ENCODE results near the gene EFCAB6.
A peak's percentile ranks its signal among the peaks of the same experiment; 100 is the strongest.

Gene EFCAB6

DNA sequence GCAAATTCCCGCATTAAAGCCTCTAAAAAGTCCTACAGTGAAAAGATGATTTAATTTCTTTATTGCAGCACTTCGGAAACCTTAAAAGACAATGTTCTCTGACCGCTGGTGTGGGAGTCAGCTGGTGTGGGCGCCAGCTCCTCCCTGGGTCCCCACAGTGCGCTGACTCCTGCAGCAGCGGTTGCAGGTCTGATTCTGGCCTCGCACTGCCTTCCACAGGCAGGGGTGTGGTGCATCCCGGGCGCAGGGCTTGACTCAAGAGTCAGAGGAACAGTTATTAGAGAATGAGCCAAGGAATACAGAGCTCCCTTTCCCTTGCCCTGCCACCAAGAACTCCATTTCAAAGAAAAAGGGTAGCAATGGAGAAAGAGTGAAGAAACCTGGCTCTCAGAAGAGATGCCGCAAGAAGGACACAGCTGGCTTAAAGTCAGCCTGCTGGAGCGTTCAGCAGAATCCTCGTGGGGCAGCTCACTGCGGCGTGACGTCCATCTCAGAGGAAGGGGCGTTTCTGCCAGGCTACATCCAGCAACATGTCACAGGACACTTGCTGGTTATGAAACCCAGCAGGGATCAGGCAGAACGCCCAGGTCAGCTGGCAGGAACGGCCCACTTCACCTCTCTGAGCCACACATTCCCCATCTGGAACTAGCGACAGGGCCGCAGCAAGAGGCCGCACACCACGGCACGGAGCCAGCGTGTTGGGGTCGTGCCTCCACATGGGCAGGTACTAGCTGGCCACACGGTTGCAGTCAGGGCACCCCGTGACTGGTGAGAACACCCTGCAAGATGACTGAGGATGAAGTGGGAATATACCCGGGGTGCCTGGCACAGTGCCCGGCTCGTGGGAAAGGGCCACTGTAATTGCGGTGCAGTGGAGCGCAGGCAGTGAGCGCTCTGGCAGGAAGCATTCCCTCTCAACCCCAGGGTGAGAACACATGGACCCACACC, 18.1 kb upstream of the EFCAB6 start:
- no peak for DNase-seq (ENCODE audit: low read depth)
- TF ChIP-seq, protein P1, sequence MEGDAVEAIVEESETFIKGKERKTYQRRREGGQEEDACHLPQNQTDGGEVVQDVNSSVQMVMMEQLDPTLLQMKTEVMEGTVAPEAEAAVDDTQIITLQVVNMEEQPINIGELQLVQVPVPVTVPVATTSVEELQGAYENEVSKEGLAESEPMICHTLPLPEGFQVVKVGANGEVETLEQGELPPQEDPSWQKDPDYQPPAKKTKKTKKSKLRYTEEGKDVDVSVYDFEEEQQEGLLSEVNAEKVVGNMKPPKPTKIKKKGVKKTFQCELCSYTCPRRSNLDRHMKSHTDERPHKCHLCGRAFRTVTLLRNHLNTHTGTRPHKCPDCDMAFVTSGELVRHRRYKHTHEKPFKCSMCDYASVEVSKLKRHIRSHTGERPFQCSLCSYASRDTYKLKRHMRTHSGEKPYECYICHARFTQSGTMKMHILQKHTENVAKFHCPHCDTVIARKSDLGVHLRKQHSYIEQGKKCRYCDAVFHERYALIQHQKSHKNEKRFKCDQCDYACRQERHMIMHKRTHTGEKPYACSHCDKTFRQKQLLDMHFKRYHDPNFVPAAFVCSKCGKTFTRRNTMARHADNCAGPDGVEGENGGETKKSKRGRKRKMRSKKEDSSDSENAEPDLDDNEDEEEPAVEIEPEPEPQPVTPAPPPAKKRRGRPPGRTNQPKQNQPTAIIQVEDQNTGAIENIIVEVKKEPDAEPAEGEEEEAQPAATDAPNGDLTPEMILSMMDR (conservative IDR thresholded peaks at IDR 0.05; ENCODE audit: low read depth, low read length), result no peak
- no peak overlapping the region for H3K4me3 ChIP-seq (ENCODE audit: low read length)

GRCh38 chr22:43828998-43829782, 17.1 kb upstream of the EFCAB6 start:
- H3K4me3 ChIP-seq (ENCODE audit: low read length), result no peak overlapping the region
- DNase-seq (ENCODE audit: low read depth), result no peak
- TF ChIP-seq, protein P1 (conservative IDR thresholded peaks at IDR 0.05; ENCODE audit: low read depth, low read length), result no peak

- no peak overlapping the region for H3K4me3 ChIP-seq (ENCODE audit: low read length)
- TF ChIP-seq, protein P1 (conservative IDR thresholded peaks at IDR 0.05; ENCODE audit: low read depth, low read length), result no peak
- DNase-seq (ENCODE audit: low read depth), result no peak
These were observed 16.6 kb upstream of the EFCAB6 start for GRCh38 chr22:43828725-43828997.

DNA sequence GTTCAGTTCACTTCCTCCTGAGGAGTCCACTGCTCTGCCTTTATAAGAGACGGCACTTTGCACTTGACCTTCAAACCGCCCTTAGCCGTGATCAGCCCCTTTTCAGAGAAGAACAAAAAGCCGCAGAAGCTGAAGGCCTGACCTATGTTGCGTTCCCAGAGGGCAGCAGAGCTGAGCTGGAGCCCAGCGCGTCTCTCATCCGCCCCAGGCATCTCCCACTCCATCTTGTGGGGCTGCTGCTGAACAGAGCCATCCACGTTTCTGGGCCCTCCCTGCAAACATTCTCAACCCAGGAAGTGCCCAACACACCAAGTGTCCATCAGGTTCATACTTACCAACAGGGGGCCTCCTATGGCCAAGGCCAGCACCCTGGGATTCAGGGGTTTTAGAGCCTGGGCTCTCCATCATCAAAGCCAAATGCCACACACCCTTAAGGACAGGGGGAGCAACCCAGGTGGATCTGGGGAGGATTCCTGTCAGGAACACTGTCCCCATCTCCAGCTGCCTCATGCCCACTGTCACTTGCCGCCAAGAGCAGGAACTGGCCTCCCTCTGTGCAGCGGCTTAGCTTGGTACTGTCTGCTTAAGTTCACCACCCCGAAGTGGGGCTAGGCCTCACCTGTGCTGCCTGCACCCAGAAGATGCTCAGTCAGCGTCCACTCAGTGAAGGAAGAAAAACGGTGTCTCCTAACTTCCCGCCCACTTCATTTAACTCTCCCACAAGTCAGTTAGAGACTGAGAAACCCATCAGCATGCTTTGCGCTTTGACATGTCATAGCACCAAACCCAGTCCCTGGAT, 16.0 kb upstream of the EFCAB6 start:
- TF ChIP-seq, protein P1 (conservative IDR thresholded peaks at IDR 0.05; ENCODE audit: low read depth, low read length), result peak; percentile 23
- DNase-seq (ENCODE audit: low read depth), result no peak

GRCh38 chr22:43827003-43827735, 15.1 kb upstream of the EFCAB6 start:
- TF ChIP-seq, protein P1 (conservative IDR thresholded peaks at IDR 0.05; ENCODE audit: low read depth, low read length), result no peak
- no peak overlapping the region for H3K4me3 ChIP-seq (ENCODE audit: low read length)
- DNase-seq (ENCODE audit: low read depth), result no peak

More for the DNA sequence above, 16.0 kb upstream of the EFCAB6 start:
- no peak overlapping the region for H3K4me3 ChIP-seq (ENCODE audit: low read length)

All from retinal pigment epithelial cell (primary cell).